ENCODE results near the gene MYO7B.

The MYO7B gene

GRCh38 chr2:127611076-127611925, 75.8 kb downstream of the MYO7B start:
- DNase-seq: no peak

GRCh38 chr2:127612111-127612822, 76.8 kb downstream of the MYO7B start:
- DNase-seq: no peak

- DNase-seq: no peak
Measured at GRCh38 chr2:127614246-127614645, 78.8 kb downstream of the MYO7B start.

- DNase-seq: no peak
Measured at GRCh38 chr2:127614731-127615130, 79.2 kb downstream of the MYO7B start.

GRCh38 chr2:127615511-127616166, 80.2 kb downstream of the MYO7B start:
- DNase-seq: no peak

GRCh38 chr2:127618551-127619202, 83.2 kb downstream of the MYO7B start:
- DNase-seq: no peak

- no peak for DNase-seq
Measured at GRCh38 chr2:127619203-127619590, 83.7 kb downstream of the MYO7B start.

GRCh38 chr2:127619877-127620705, 84.6 kb downstream of the MYO7B start:
- no peak for DNase-seq

- no peak for DNase-seq
Measured at GRCh38 chr2:127620866-127621265, 85.4 kb downstream of the MYO7B start.

- DNase-seq: no peak
Measured at GRCh38 chr2:127621981-127622431, 86.5 kb downstream of the MYO7B start.

- DNase-seq: no peak
Measured at GRCh38 chr2:127622561-127623387, 87.3 kb downstream of the MYO7B start.

GRCh38 chr2:127623388-127624319, 88.2 kb downstream of the MYO7B start:
- DNase-seq: no peak

- no peak for DNase-seq
Measured at GRCh38 chr2:127624320-127624755, 88.9 kb downstream of the MYO7B start.

GRCh38 chr2:127624756-127625571, 89.5 kb downstream of the MYO7B start:
- no peak for DNase-seq

GRCh38 chr2:127625572-127625951, 90.1 kb downstream of the MYO7B start:
- no peak for DNase-seq

GRCh38 chr2:127626175-127626574, 90.7 kb downstream of the MYO7B start:
- no peak for DNase-seq

GRCh38 chr2:127626917-127627739, 91.6 kb downstream of the MYO7B start:
- DNase-seq: no peak
